Measurements from ENCODE around the gene OXGR1. TPM values are rescaled to one million over a fixed set of nuclear protein-coding genes. Genes with fewer than 3 reads are reported as not detected.

Gene OXGR1
- total and polyA plus RNA-seq, 2 of the 4 experiments (the other 2 are of a cell fraction) = not detected

GRCh38 chr13:97008643-97009042, 14.4 kb upstream of the OXGR1 start:
- no peak overlapping the region for H2BK20ac ChIP-seq (ENCODE audit: low read depth, low read length)
- no peaks in the 10 kb centered on the region for H3K36me3 ChIP-seq (ENCODE audit: control insufficient read depth, insufficient read depth, low read length)
- no peak overlapping the region for H2AFZ ChIP-seq (replicated peaks; ENCODE audit: low read length, poor library complexity)
- WGBS, 2 experiments (ENCODE audit: extremely low coverage in 2 of 2, insufficient read length in 1 of 2) = no CpG with 5 or more reads among the region's 4 CpGs
- TF ChIP-seq MAZ (IDR thresholded peaks at IDR 0.05; ENCODE audit: borderline replicate concordance, low read depth, low read length) = no peak
- TF ChIP-seq CTCF (conservative IDR thresholded peaks at IDR 0.05; ENCODE audit: low read depth, low read length) = no peak
- no peak for TF ChIP-seq NFE2L2 (IDR thresholded peaks at IDR 0.05; ENCODE audit: low read depth, low read length)
- no peak for TF ChIP-seq POLR2A (IDR thresholded peaks at IDR 0.05; ENCODE audit: low read depth, low read length)
- no peak for TF ChIP-seq CEBPB (IDR thresholded peaks at IDR 0.05; ENCODE audit: low read depth, low read length)
- TF ChIP-seq RAD21 (IDR thresholded peaks at IDR 0.05; ENCODE audit: low read length) = no peak
- no peak for TF ChIP-seq BHLHE40 (IDR thresholded peaks at IDR 0.05; ENCODE audit: low read depth, low read length)
- no peak for TF ChIP-seq RCOR1 (IDR thresholded peaks at IDR 0.05; ENCODE audit: insufficient replicate concordance, low read length)
- TF ChIP-seq RFX5 (IDR thresholded peaks at IDR 0.05; ENCODE audit: low read depth, low read length) = no peak
- no peak for TF ChIP-seq MAFK (IDR thresholded peaks at IDR 0.05; ENCODE audit: low read depth, low read length)
- no peak for TF ChIP-seq USF2 (IDR thresholded peaks at IDR 0.05; ENCODE audit: low read depth, low read length)
- no peak for TF ChIP-seq MXI1 (IDR thresholded peaks at IDR 0.05; ENCODE audit: borderline replicate concordance, low read depth, low read length)
- TF ChIP-seq CHD1 (IDR thresholded peaks at IDR 0.05; ENCODE audit: low read depth, low read length) = no peak
- no peak for TF ChIP-seq ELK1 (IDR thresholded peaks at IDR 0.05; ENCODE audit: borderline replicate concordance, low read depth, low read length)
- no peak for TF ChIP-seq SMC3 (IDR thresholded peaks at IDR 0.05; ENCODE audit: low read depth, low read length)
- no peak for TF ChIP-seq FOS (IDR thresholded peaks at IDR 0.05; ENCODE audit: low read depth, low read length)
- H3K9me1 ChIP-seq (ENCODE audit: insufficient read depth, low read length) = peaks cover 15% of the 10 kb centered on the region
- no peak overlapping the region for H3K4me2 ChIP-seq (ENCODE audit: low read depth, low read length)
- in situ Hi-C loops (cut with MboI; ENCODE audit: low sequenced_read_pairs) = no loop called here
- H4K5ac ChIP-seq (ENCODE audit: low read depth, low read length) = no peak overlapping the region
- intact Hi-C loops (cut with micrococcal nuclease) = no loop called here
- peaks cover 7% of the 10 kb centered on the region for H3K27me3 ChIP-seq (ENCODE audit: control insufficient read depth, insufficient read depth, low read length)
- H3K23ac ChIP-seq (ENCODE audit: low read depth, low read length) = no peak overlapping the region
- no peak overlapping the region for H3K14ac ChIP-seq (replicated peaks; ENCODE audit: low read depth, low read length)
- no peak overlapping the region for H4K8ac ChIP-seq (ENCODE audit: low read depth in 2 of 2, low read length in 2 of 2)
- dilution Hi-C loops (cut with HindIII; ENCODE audit: low sequenced_read_pairs, unreplicated experiment) = no loop called here
- H3K56ac ChIP-seq (ENCODE audit: extremely low read depth, insufficient read depth, low read length) = no peak overlapping the region
- H2BK120ac ChIP-seq (ENCODE audit: low read depth, low read length) = no peak overlapping the region
- H2BK5ac ChIP-seq (ENCODE audit: low read depth, low read length, poor library complexity, severe bottlenecking) = no peak overlapping the region
- peaks cover 9% of the 10 kb centered on the region for H3K4me1 ChIP-seq (ENCODE audit: control insufficient read depth, insufficient read depth, low read length)
- H2AK5ac ChIP-seq (ENCODE audit: low read depth, low read length) = no peak overlapping the region
- no peak overlapping the region for H3K27ac ChIP-seq (ENCODE audit: insufficient read depth, low read length)
- no peaks in the 10 kb centered on the region for H4K20me1 ChIP-seq (ENCODE audit: insufficient read depth, low read length)
- H4K91ac ChIP-seq (ENCODE audit: insufficient read depth, low read depth, low read length) = no peak overlapping the region
- H3K9me3 ChIP-seq (ENCODE audit: control insufficient read depth, insufficient read depth, low read length) = no peaks in the 10 kb centered on the region
- no peak overlapping the region for H2BK15ac ChIP-seq (ENCODE audit: low read depth, low read length)
- no peak overlapping the region for H3K9ac ChIP-seq (ENCODE audit: low read depth, low read length)
- ChIA-PET POLR2A (ENCODE audit: unreplicated experiment) (no interaction called here), CTCF (interaction anchor here (1.4 kb wide), 1 partner anchor 9 kb away, joined by 9 read pairs; no protein-coding TSS in a partner anchor)
- DNase-seq (no peak), ATAC-seq (ENCODE audit: low read depth) (no peak)
- H2AK9ac ChIP-seq (replicated peaks; ENCODE audit: low read depth, low read length, poor library complexity) = no peak overlapping the region
- H3K4ac ChIP-seq (ENCODE audit: low read depth, low read length) = no peak overlapping the region
- no peak overlapping the region for H3K4me3 ChIP-seq (ENCODE audit: insufficient read depth, low read depth, low read length)
- BruUV-seq (replicated peaks) = no TSS peak
- no peak overlapping the region for H3K18ac ChIP-seq (ENCODE audit: low read depth, low read length)
- no peaks in the 10 kb centered on the region for H3K79me1 ChIP-seq (ENCODE audit: low read depth in 1 of 2, low read length in 2 of 2)
